ENCODE measurements around the gene NCEH1. TPM values are rescaled to one million over a fixed set of nuclear protein-coding genes. Genes with fewer than 3 reads are reported as not detected.
A peak's percentile ranks its signal among the peaks of the same experiment; 100 is the strongest.

NCEH1 gene
- total and polyA plus RNA-seq, 2 of the 13 experiments (the other 11 are each of a cell fraction or from before 2014, with no cell fraction given) = 12.9 to 21.4 TPM

DNA sequence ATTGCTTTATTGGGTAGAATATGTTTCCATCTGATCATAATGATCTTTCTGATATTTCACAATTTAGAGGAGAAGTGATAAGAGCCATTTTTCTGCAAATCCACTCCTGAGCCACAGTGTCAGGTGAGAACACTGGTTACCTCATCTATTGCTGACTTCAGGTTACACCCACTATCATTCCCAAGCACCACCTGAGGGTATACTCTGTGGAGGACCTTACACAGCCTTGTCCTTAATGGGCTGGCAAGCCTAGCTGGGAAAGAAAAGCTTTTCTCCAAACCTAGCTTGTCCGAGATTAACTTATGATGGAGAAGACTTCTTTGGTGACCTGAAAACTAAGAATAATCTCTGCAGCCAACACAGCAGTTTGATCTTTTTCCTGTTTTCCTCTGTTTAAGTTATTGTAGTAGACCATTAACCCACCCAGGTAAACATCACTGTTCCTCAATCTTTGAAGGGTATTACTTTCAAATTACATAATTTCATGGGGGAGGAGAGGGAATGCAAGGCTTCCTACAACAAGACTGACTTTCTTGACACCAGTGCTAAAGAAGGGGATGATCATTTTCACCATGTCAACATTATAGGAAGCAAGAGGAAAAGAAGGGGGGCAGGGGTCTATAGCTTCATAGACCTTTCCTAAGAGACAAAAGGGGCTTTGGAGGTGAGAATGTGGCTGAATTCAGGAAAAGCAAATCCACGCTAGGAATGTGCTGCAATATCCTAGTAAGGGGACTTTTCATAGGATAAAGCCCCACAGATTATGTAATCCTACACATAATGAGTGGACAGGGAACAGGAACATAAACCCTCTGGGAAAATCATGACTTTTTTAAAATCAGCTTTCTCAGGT is 1.7 kb downstream of the NCEH1 start (continued):
- TF ChIP-seq, protein P1, sequence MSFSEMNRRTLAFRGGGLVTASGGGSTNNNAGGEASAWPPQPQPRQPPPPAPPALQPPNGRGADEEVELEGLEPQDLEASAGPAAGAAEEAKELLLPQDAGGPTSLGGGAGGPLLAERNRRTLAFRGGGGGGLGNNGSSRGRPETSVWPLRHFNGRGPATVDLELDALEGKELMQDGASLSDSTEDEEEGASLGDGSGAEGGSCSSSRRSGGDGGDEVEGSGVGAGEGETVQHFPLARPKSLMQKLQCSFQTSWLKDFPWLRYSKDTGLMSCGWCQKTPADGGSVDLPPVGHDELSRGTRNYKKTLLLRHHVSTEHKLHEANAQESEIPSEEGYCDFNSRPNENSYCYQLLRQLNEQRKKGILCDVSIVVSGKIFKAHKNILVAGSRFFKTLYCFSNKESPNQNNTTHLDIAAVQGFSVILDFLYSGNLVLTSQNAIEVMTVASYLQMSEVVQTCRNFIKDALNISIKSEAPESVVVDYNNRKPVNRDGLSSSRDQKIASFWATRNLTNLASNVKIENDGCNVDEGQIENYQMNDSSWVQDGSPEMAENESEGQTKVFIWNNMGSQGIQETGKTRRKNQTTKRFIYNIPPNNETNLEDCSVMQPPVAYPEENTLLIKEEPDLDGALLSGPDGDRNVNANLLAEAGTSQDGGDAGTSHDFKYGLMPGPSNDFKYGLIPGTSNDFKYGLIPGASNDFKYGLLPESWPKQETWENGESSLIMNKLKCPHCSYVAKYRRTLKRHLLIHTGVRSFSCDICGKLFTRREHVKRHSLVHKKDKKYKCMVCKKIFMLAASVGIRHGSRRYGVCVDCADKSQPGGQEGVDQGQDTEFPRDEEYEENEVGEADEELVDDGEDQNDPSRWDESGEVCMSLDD (CRISPR knock-in tag; IDR thresholded peaks at IDR 0.05; ENCODE audit: borderline replicate concordance) = no peak
- TF ChIP-seq TBX3 (IDR thresholded peaks at IDR 0.05; ENCODE audit: borderline replicate concordance) (no peak), TBX2 (CRISPR knock-in tag; IDR thresholded peaks at IDR 0.05; ENCODE audit: borderline replicate concordance) (peak; percentile 44; the same call in 1 of the 2 replicates), NFE2L1 (CRISPR knock-in tag; IDR thresholded peaks at IDR 0.05; ENCODE audit: borderline replicate concordance) (no peak), JARID2 (CRISPR knock-in tag; IDR thresholded peaks at IDR 0.05; ENCODE audit: insufficient replicate concordance) (no peak), ZBTB38 (CRISPR knock-in tag; IDR thresholded peaks at IDR 0.05) (no peak), NPAS2 (CRISPR knock-in tag; IDR thresholded peaks at IDR 0.05; ENCODE audit: borderline replicate concordance) (no peak), HNRNPH1 (optimal IDR thresholded peaks at IDR 0.05; ENCODE audit: low read depth, low read length) (no peak)
- TF ChIP-seq, protein P2, sequence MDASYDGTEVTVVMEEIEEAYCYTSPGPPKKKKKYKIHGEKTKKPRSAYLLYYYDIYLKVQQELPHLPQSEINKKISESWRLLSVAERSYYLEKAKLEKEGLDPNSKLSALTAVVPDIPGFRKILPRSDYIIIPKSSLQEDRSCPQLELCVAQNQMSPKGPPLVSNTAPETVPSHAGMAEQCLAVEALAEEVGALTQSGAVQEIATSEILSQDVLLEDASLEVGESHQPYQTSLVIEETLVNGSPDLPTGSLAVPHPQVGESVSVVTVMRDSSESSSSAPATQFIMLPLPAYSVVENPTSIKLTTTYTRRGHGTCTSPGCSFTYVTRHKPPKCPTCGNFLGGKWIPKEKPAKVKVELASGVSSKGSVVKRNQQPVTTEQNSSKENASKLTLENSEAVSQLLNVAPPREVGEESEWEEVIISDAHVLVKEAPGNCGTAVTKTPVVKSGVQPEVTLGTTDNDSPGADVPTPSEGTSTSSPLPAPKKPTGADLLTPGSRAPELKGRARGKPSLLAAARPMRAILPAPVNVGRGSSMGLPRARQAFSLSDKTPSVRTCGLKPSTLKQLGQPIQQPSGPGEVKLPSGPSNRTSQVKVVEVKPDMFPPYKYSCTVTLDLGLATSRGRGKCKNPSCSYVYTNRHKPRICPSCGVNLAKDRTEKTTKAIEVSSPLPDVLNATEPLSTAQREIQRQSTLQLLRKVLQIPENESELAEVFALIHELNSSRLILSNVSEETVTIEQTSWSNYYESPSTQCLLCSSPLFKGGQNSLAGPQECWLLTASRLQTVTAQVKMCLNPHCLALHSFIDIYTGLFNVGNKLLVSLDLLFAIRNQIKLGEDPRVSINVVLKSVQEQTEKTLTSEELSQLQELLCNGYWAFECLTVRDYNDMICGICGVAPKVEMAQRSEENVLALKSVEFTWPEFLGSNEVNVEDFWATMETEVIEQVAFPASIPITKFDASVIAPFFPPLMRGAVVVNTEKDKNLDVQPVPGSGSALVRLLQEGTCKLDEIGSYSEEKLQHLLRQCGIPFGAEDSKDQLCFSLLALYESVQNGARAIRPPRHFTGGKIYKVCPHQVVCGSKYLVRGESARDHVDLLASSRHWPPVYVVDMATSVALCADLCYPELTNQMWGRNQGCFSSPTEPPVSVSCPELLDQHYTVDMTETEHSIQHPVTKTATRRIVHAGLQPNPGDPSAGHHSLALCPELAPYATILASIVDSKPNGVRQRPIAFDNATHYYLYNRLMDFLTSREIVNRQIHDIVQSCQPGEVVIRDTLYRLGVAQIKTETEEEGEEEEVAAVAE (CRISPR knock-in tag; IDR thresholded peaks at IDR 0.05; ENCODE audit: borderline replicate concordance) = peak; percentile 93
- TF ChIP-seq, protein P3, sequence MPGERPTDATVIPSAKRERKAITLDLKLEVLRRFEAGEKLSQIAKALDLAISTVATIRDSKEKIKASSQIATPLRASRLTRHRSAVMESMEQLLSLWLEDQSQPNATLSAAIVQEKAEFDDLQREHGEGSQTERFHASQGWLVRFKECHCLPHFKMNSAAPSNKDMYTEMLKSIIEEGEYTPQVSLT (CRISPR knock-in tag; IDR thresholded peaks at IDR 0.05; ENCODE audit: borderline replicate concordance, low read depth) = no peak
- TF ChIP-seq, protein P4, sequence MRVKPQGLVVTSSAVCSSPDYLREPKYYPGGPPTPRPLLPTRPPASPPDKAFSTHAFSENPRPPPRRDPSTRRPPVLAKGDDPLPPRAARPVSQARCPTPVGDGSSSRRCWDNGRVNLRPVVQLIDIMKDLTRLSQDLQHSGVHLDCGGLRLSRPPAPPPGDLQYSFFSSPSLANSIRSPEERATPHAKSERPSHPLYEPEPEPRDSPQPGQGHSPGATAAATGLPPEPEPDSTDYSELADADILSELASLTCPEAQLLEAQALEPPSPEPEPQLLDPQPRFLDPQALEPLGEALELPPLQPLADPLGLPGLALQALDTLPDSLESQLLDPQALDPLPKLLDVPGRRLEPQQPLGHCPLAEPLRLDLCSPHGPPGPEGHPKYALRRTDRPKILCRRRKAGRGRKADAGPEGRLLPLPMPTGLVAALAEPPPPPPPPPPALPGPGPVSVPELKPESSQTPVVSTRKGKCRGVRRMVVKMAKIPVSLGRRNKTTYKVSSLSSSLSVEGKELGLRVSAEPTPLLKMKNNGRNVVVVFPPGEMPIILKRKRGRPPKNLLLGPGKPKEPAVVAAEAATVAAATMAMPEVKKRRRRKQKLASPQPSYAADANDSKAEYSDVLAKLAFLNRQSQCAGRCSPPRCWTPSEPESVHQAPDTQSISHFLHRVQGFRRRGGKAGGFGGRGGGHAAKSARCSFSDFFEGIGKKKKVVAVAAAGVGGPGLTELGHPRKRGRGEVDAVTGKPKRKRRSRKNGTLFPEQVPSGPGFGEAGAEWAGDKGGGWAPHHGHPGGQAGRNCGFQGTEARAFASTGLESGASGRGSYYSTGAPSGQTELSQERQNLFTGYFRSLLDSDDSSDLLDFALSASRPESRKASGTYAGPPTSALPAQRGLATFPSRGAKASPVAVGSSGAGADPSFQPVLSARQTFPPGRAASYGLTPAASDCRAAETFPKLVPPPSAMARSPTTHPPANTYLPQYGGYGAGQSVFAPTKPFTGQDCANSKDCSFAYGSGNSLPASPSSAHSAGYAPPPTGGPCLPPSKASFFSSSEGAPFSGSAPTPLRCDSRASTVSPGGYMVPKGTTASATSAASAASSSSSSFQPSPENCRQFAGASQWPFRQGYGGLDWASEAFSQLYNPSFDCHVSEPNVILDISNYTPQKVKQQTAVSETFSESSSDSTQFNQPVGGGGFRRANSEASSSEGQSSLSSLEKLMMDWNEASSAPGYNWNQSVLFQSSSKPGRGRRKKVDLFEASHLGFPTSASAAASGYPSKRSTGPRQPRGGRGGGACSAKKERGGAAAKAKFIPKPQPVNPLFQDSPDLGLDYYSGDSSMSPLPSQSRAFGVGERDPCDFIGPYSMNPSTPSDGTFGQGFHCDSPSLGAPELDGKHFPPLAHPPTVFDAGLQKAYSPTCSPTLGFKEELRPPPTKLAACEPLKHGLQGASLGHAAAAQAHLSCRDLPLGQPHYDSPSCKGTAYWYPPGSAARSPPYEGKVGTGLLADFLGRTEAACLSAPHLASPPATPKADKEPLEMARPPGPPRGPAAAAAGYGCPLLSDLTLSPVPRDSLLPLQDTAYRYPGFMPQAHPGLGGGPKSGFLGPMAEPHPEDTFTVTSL (CRISPR knock-in tag; IDR thresholded peaks at IDR 0.05; ENCODE audit: borderline replicate concordance) = peak; percentile 64; the same call in 1 of the 2 replicates
- TF ChIP-seq, protein P5, sequence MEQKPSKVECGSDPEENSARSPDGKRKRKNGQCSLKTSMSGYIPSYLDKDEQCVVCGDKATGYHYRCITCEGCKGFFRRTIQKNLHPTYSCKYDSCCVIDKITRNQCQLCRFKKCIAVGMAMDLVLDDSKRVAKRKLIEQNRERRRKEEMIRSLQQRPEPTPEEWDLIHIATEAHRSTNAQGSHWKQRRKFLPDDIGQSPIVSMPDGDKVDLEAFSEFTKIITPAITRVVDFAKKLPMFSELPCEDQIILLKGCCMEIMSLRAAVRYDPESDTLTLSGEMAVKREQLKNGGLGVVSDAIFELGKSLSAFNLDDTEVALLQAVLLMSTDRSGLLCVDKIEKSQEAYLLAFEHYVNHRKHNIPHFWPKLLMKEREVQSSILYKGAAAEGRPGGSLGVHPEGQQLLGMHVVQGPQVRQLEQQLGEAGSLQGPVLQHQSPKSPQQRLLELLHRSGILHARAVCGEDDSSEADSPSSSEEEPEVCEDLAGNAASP (CRISPR knock-in tag; IDR thresholded peaks at IDR 0.05; ENCODE audit: borderline replicate concordance) = peak; percentile 22; the same call in 1 of the 2 replicates
